HepG2 (cell line): ENCODE measurements around the gene PCP4. TPM values are rescaled to one million over a fixed set of nuclear protein-coding genes. Genes with fewer than 3 reads are reported as not detected.

Source experiments
- ATAC-seq: fragments of 200-7000 bp; cut with Tn5 transposase; 3 replicates; pipeline ENCODE4 v1.9.1; 2020; ENCODE audit warnings: mild to moderate bottlenecking, moderate library complexity
- BruUV-seq: library from RNA; stranded (reverse); fragments of 400-500 nt; replicated peaks from 2 replicates; lab custom pipeline; 2021; lab: Mats Ljungman, UMichigan
- CTCF ChIA-PET: fragments of 300-600 bp; formaldehyde crosslinking; extraction: SDS; loops from one replicate; lab custom pipeline; 2021; ENCODE audit warnings: low total read pairs, inconsistent platforms, low intra/inter-chr PET ratio; lab: Yijun Ruan, JAX
- POLR2A ChIA-PET: fragments of 350-600 bp; sonication (Branson Sonifier 250); formaldehyde crosslinking; loops from one replicate; lab custom pipeline; 2020; ENCODE audit warnings: antibody characterized with exemption, inconsistent platforms; lab: Yijun Ruan, JAX
- DNase-seq: peaks from one replicate; pipeline ENCODE4 v3.0.0-alpha.2; 2015; ENCODE audit warnings: low spot score
- FAIRE-seq: peaks from 3 replicates; lab custom pipeline; 2011; peaks lifted over from hg19 to GRCh38; lab: Jason Lieb, UNC
- H2AFZ ChIP-seq: one replicate; pipeline ENCODE4 v1.6.1; 2011; ENCODE audit warnings: low read length, inconsistent platforms
- H3K27ac ChIP-seq: fragments of 300-600 bp; 3 replicates; pipeline ENCODE4 v1.8.0; 2011; ENCODE audit warnings: mixed run types, mild to moderate bottlenecking, mixed read lengths, low read length, inconsistent platforms; ENCODE audit not compliant: insufficient read depth; ENCODE audit errors: extremely low read length
- H3K27me3 ChIP-seq, 2 experiments: fragments of 200-600 bp in 1 of 2; 2 replicates in 1 of 2; 3 replicates in 1 of 2; pipeline versions ENCODE4 v1.6.0 to v1.8.0; 2011; ENCODE audit warnings: low read length in 2 of 2, mild to moderate bottlenecking in 2 of 2, moderate library complexity in 2 of 2, inconsistent platforms in 1 of 2; ENCODE audit not compliant: insufficient read depth in 2 of 2, control insufficient read depth in 1 of 2
- H3K36me3 ChIP-seq, 2 experiments: fragments of 200-600 bp in 1 of 2; replicated peaks in 1 of 2; 2 replicates in 1 of 2; 3 replicates in 1 of 2; pipeline versions ENCODE4 v1.5.1 to v1.8.0; 2011; ENCODE audit warnings: low read length in 2 of 2, inconsistent platforms in 1 of 2; ENCODE audit not compliant: insufficient read depth in 2 of 2, control insufficient read depth in 1 of 2
- H3K4me1 ChIP-seq: 2 replicates; pipeline ENCODE4 v1.5.1; 2012; ENCODE audit warnings: low read length, inconsistent platforms; ENCODE audit not compliant: insufficient read depth
- H3K4me2 ChIP-seq: 2 replicates; pipeline ENCODE4 v1.6.0; 2011; ENCODE audit warnings: low read depth, low read length, inconsistent platforms
- H3K4me3 ChIP-seq, 3 experiments: fragments of 200-600 bp in 1 of 3; sonication (generic), shearing (Covaris generic) in 1 of 3; replicated peaks in 1 of 3; 2 replicates each; pipeline ENCODE4 v1.5.1; 2011 to 2016; ENCODE audit warnings: low read length in 3 of 3, inconsistent platforms in 2 of 3, low read depth in 2 of 3, mild to moderate bottlenecking in 2 of 3, control low read depth in 1 of 3, mixed read lengths in 1 of 3; ENCODE audit not compliant: insufficient read depth in 1 of 3
- H3K79me2 ChIP-seq: one replicate; pipeline ENCODE4 v1.6.1; 2011; ENCODE audit warnings: low read length, inconsistent platforms; ENCODE audit not compliant: insufficient read depth
- H3K9ac ChIP-seq: 2 replicates; pipeline ENCODE4 v1.6.0; 2011; ENCODE audit warnings: mild to moderate bottlenecking, low read depth, low read length, inconsistent platforms; ENCODE audit not compliant: insufficient read depth
- H3K9me3 ChIP-seq: 2 replicates; pipeline ENCODE4 v1.5.1; 2012; ENCODE audit warnings: mild to moderate bottlenecking, low read length
- H4K20me1 ChIP-seq: 2 replicates; pipeline ENCODE4 v1.6.0; 2011; ENCODE audit warnings: inconsistent platforms, mild to moderate bottlenecking, low read length, moderate library complexity; ENCODE audit not compliant: insufficient read depth
- BCL3 ChIP-seq: sonication (generic); formaldehyde crosslinking; IDR thresholded peaks from 2 replicates; pipeline ENCODE4 v1.5.1; 2020; ENCODE audit warnings: mild to moderate bottlenecking, missing genetic modification reagents, moderate library complexity
- CBX5 ChIP-seq: sonication (generic); formaldehyde crosslinking; IDR thresholded peaks from 2 replicates; pipeline ENCODE4 v1.4.0; 2020; ENCODE audit warnings: missing genetic modification reagents, borderline replicate concordance
- GATAD1 ChIP-seq: IDR thresholded peaks from 2 replicates; pipeline ENCODE4 v1.6.1; 2016; ENCODE audit warnings: missing genetic modification reagents, missing compliant biosample characterization
- MAFK ChIP-seq, 2 experiments: IDR thresholded peaks in 1 of 2; conservative IDR thresholded peaks in 1 of 2; 2 replicates each; pipeline ENCODE4 v1.6.1; 2011; ENCODE audit warnings: improper control_type of control experiment in 2 of 2, low read length in 2 of 2
- ONECUT2 ChIP-seq: sonication (generic); formaldehyde crosslinking; IDR thresholded peaks from 2 replicates; pipeline ENCODE4 v1.4.0; 2020; ENCODE audit warnings: missing genetic modification reagents
- PAWR ChIP-seq: sonication (generic); formaldehyde crosslinking; IDR thresholded peaks from 2 replicates; pipeline ENCODE4 v1.4.0; 2020; ENCODE audit warnings: missing genetic modification reagents, mild to moderate bottlenecking, borderline replicate concordance
- TCF12 ChIP-seq, 2 experiments: fragments of 450-650 bp in 1 of 2; sonication (generic) in 1 of 2; formaldehyde crosslinking in 1 of 2; IDR thresholded peaks; 2 replicates each; pipeline versions ENCODE4 v1.6.1 to v1.8.0; 2017 to 2022; ENCODE audit warnings: antibody characterized with exemption in 1 of 2, mild to moderate bottlenecking in 1 of 2, missing genetic modification reagents in 1 of 2, moderate library complexity in 1 of 2
- TRIM22 ChIP-seq: fragments of 450-650 bp; IDR thresholded peaks from 2 replicates; pipeline ENCODE4 v1.6.1; 2017
- ZBTB26 ChIP-seq: IDR thresholded peaks from 2 replicates; pipeline ENCODE4 v1.6.1; 2016; ENCODE audit warnings: missing compliant biosample characterization, missing genetic modification reagents, borderline replicate concordance
- ZBTB42 ChIP-seq: sonication (generic); formaldehyde crosslinking; IDR thresholded peaks from 2 replicates; pipeline ENCODE4 v1.5.0; 2020; ENCODE audit warnings: mild to moderate bottlenecking, missing genetic modification reagents
- ZFY ChIP-seq: sonication (generic); formaldehyde crosslinking; IDR thresholded peaks from 2 replicates; pipeline ENCODE4 v1.4.0; 2020; ENCODE audit warnings: missing genetic modification reagents
- ZNF20 ChIP-seq: sonication (generic); formaldehyde crosslinking; IDR thresholded peaks from 2 replicates; pipeline ENCODE4 v1.4.0; 2020; ENCODE audit warnings: mild to moderate bottlenecking, moderate library complexity, missing genetic modification reagents
- ZNF296 ChIP-seq: sonication (generic); formaldehyde crosslinking; conservative IDR thresholded peaks from 2 replicates; pipeline ENCODE4 v1.5.0; 2020; ENCODE audit warnings: mild to moderate bottlenecking, missing genetic modification reagents
- ZNF547 ChIP-seq: sonication (generic); formaldehyde crosslinking; IDR thresholded peaks from 2 replicates; pipeline ENCODE4 v1.5.1; 2020; ENCODE audit warnings: mild to moderate bottlenecking, missing genetic modification reagents
- ZNF749 ChIP-seq: sonication (generic); formaldehyde crosslinking; IDR thresholded peaks from 2 replicates; pipeline ENCODE4 v1.8.0; 2022; ENCODE audit warnings: mild to moderate bottlenecking, missing genetic modification reagents, moderate library complexity, borderline replicate concordance
- WGBS: methylation state at CpG from one replicate; pipeline ENCODE4 v1.1.6; 2017; ENCODE audit warnings: low lambda C conversion rate; 5-methylcytosine and 5-hydroxymethylcytosine counted together
- in situ Hi-C: cut with HindIII; loops from 2 replicates; pipeline ENCODE4 v1.10.0; 2017; ENCODE audit warnings: low pct_unique_long_range_greater_than_20kb; ENCODE audit not compliant: extremely low pct_ligation_motif_present
- intact Hi-C: fragments of 100-400 bp; cut with micrococcal nuclease; formaldehyde crosslinking; loops from one replicate; pipeline ENCODE4 v1.10.0; 2022; ENCODE audit not compliant: unreplicated experiment
- polyA plus RNA-seq, 8 experiments: library from polyadenylated mRNA; depleted of rRNA in 3 of 8; stranded (reverse) in 7 of 8; unstranded in 1 of 8; fragments of >200 nt; fragmentation: Illumina TruSeq in 4 of 8; extraction: Trizol in 4 of 8; gene quantifications; 2 replicates each; pipeline versions ENCODE4 v1.2.1 to v1.2.3, GENCODE V29; 2011 to 2016; ENCODE audit warnings: low read depth in 4 of 8, missing spikeins in 1 of 8, mixed read lengths in 1 of 8; ENCODE audit not compliant: insufficient read depth in 1 of 8
- total RNA-seq, 5 experiments: library from RNA; depleted of rRNA; stranded (reverse); fragments of >200 nt; fragmentation: Illumina TruSeq; extraction: Trizol; gene quantifications; 2 replicates each; pipeline ENCODE4 v1.2.3, GENCODE V29; 2016; ENCODE audit warnings: low read depth in 1 of 5

PCP4 gene
- total and polyA plus RNA-seq, 2 of the 13 experiments (the other 11 are each of a cell fraction or from before 2014, with no cell fraction given): not detected

GRCh38 chr21:39971956-39972355, 104.7 kb downstream of the PCP4 start (continued):
- TF ChIP-seq ZBTB26 (CRISPR knock-in tag): no peak
- TF ChIP-seq ZNF749: no peak
- TF ChIP-seq ZNF547 (CRISPR knock-in tag): no peak
- no peak for TF ChIP-seq ZNF20 (CRISPR knock-in tag)
- no peak for TF ChIP-seq TRIM22
- TF ChIP-seq ZNF296 (CRISPR knock-in tag): no peak
- no peak for TF ChIP-seq ZFY (CRISPR knock-in tag)
- TF ChIP-seq TCF12 (IDR thresholded peaks at IDR 0.05): no peak
- no peak for TF ChIP-seq TCF12 (CRISPR knock-in tag; IDR thresholded peaks at IDR 0.05)
- no peak for TF ChIP-seq MAFK (conservative IDR thresholded peaks at IDR 0.05 in 1 of 2, IDR thresholded peaks at IDR 0.05 in 1 of 2; ENCODE audit: low read length in 2 of 2)

- BruUV-seq: no TSS peak
- 0% methylated on average over 4 of the region's 4 CpGs for WGBS
- Histone ChIP-seq H4K20me1 (no peaks in the 10 kb centered on the region), H2AFZ (no peak overlapping the region), H3K27me3 (no peaks in the 10 kb centered on the region), H3K4me1 (no peaks in the 10 kb centered on the region), H3K9ac (no peak overlapping the region), H3K27ac (no peak overlapping the region), H3K9me3 (peaks cover 92% of the 10 kb centered on the region), H3K36me3 (no peaks in the 10 kb centered on the region), H3K79me2 (no peaks in the 10 kb centered on the region), H3K4me3 (no peak overlapping the region), H3K4me2 (no peak overlapping the region)
- ChIA-PET CTCF (no interaction called here), POLR2A (no interaction called here)
- intact Hi-C loops (no loop called here), in situ Hi-C loops (no loop called here)
- TF ChIP-seq ONECUT2 (CRISPR knock-in tag): no peak
- TF ChIP-seq ZBTB42 (CRISPR knock-in tag): no peak
- no peak for TF ChIP-seq GATAD1 (CRISPR knock-in tag)
- no peak for TF ChIP-seq BCL3 (CRISPR knock-in tag)
- no peak for TF ChIP-seq CBX5 (CRISPR knock-in tag)
- TF ChIP-seq PAWR (CRISPR knock-in tag): no peak
- no peak for ATAC-seq
- no peak for DNase-seq
- no peak for FAIRE-seq
Measured at GRCh38 chr21:39972471-39972870, 105.2 kb downstream of the PCP4 start.
